Esophagus muscularis mucosa (tissue), 4 donors: Measurements from ENCODE around the gene PGBD5. TPM values are rescaled to one million over a fixed set of nuclear protein-coding genes. Genes with fewer than 3 reads are reported as not detected.

ENCODE experiments used
- DNase-seq: peaks from one replicate; pipeline ENCODE4 v3.0.0-alpha.2; 2017; ENCODE audit errors: extremely low spot score
- H3K27ac ChIP-seq, 4 donors: fragments of 200-600 bp; sonication (generic); replicated peaks in 1 of 4; 1 replicate in 3 of 4; 2 replicates in 1 of 4; pipeline ENCODE4 v1.5.1; 2016 to 2019; ENCODE audit warnings: mild to moderate bottlenecking in 1 of 4
- H3K27me3 ChIP-seq, 4 donors: fragments of 200-600 bp; sonication (generic); one replicate each; pipeline versions ENCODE4 v1.5.1 to v1.6.0; 2016 to 2019
- H3K36me3 ChIP-seq, 4 donors: fragments of 200-600 bp; sonication (generic); one replicate each; pipeline ENCODE4 v1.5.1; 2016 to 2019
- H3K4me1 ChIP-seq, 4 donors: fragments of 200-600 bp; sonication (generic); one replicate each; pipeline ENCODE4 v1.5.1; 2016 to 2019
- H3K4me3 ChIP-seq, 4 donors: fragments of 200-600 bp; sonication (generic); 1 replicate in 2 of 4; 2 replicates in 2 of 4; pipeline ENCODE4 v1.5.1; 2016 to 2019; ENCODE audit warnings: mild to moderate bottlenecking in 4 of 4, moderate library complexity in 1 of 4
- H3K9me3 ChIP-seq, 4 donors: fragments of 200-600 bp; sonication (generic); 1 replicate in 3 of 4; 2 replicates in 1 of 4; pipeline ENCODE4 v1.5.1; 2016 to 2019
- CTCF ChIP-seq, 3 experiments: fragments of 200-600 bp in 2 of 3; fragments of 450-650 bp in 1 of 3; sonication (generic) in 2 of 3; IDR thresholded peaks; one replicate each; pipeline ENCODE4 v1.5.1; 2017 to 2019; ENCODE audit warnings: antibody characterized with exemption in 3 of 3, mild to moderate bottlenecking in 2 of 3, moderate library complexity in 1 of 3
- EP300 ChIP-seq: sonication (generic); formaldehyde crosslinking; IDR thresholded peaks from one replicate; pipeline ENCODE4 v1.6.1; 2017; ENCODE audit warnings: antibody characterized with exemption
- POLR2A ChIP-seq: fragments of 450-650 bp; IDR thresholded peaks from one replicate; pipeline ENCODE4 v1.6.1; 2017; ENCODE audit warnings: antibody characterized with exemption, moderate library complexity, mild to moderate bottlenecking, low read depth
- POLR2AphosphoS5 ChIP-seq, 2 donors: sonication (generic); formaldehyde crosslinking; IDR thresholded peaks; one replicate each; pipeline ENCODE4 v1.6.1; 2017; ENCODE audit warnings: antibody characterized with exemption in 2 of 2
- WGBS: methylation state at CpG from one replicate; pipeline ENCODE4 v1.1.5; 2018; 5-methylcytosine and 5-hydroxymethylcytosine counted together
- intact Hi-C: fragments of 100-400 bp; cut with DNase I; formaldehyde crosslinking; loops from one replicate; pipeline ENCODE4 v1.15.1; 2023
- total RNA-seq, 4 donors: library from RNA; depleted of rRNA; stranded (reverse); fragments of >200 nt; gene quantifications; one replicate each; pipeline versions ENCODE4 v1.1.0 to v1.2.1, GENCODE V29; 2016

PGBD5 gene
- total RNA-seq, 4 donors from 2014 or later: 0.19 to 1.2 (median 0.62) TPM

- Histone ChIP-seq H3K9me3 (no peaks in the 10 kb centered on the region), H3K4me3 (no peak overlapping the region), H3K4me1 (no peaks in the 10 kb centered on the region), H3K27ac (no peak overlapping the region), H3K27me3 (peaks cover 0 to 18% (median 0%) of the 10 kb centered on the region in 4 donors), H3K36me3 (no peaks in the 10 kb centered on the region)
- intact Hi-C loops: no loop called here
- no peak for DNase-seq
- WGBS: 64% methylated on average over 4 of the region's 7 CpGs
- TF ChIP-seq POLR2AphosphoS5 (IDR thresholded peaks at IDR 0.05) (no peak), CTCF (IDR thresholded peaks at IDR 0.05) (no peak), EP300 (no peak), POLR2A (no peak)
Measured at GRCh38 chr1:230293390-230293700, 132.8 kb downstream of the PGBD5 start.

- Histone ChIP-seq H3K4me3 (no peak overlapping the region), H3K4me1 (no peaks in the 10 kb centered on the region), H3K36me3 (no peaks in the 10 kb centered on the region), H3K9me3 (no peaks in the 10 kb centered on the region), H3K27ac (no peak overlapping the region), H3K27me3 (peaks cover 0 to 23% (median 0%) of the 10 kb centered on the region in 4 donors)
- no peak for DNase-seq
- intact Hi-C loops: no loop called here
- TF ChIP-seq CTCF (IDR thresholded peaks at IDR 0.05): no peak
- no peak for TF ChIP-seq POLR2AphosphoS5 (IDR thresholded peaks at IDR 0.05)
- no peak for TF ChIP-seq EP300
- no peak for TF ChIP-seq POLR2A
- 59% methylated on average over 12 of the region's 12 CpGs for WGBS
Measured at GRCh38 chr1:230292689-230293389, 133.3 kb downstream of the PGBD5 start.

- 70% methylated on average over 28 of the region's 28 CpGs for WGBS
- intact Hi-C loops: no loop called here
- DNase-seq: no peak
Measured at GRCh38 chr1:230291731-230292620, 134.2 kb downstream of the PGBD5 start.

GRCh38 chr1:230289350-230289644 is 136.8 kb downstream of the PGBD5 start:
- intact Hi-C loops: no loop called here
- 88% methylated on average over 5 of the region's 5 CpGs for WGBS
- no peaks in the 10 kb centered on the region for H3K36me3 ChIP-seq

More at GRCh38 chr1:230291731-230292620, 134.2 kb downstream of the PGBD5 start:
- H3K27me3 ChIP-seq: peaks cover 0 to 27% (median 0%) of the 10 kb centered on the region in 4 donors
- H3K27ac ChIP-seq: no peak overlapping the region
- TF ChIP-seq POLR2A: no peak
- no peak for TF ChIP-seq EP300
- H3K4me3 ChIP-seq: no peak overlapping the region
- H3K9me3 ChIP-seq: no peaks in the 10 kb centered on the region
- no peaks in the 10 kb centered on the region for H3K36me3 ChIP-seq
- no peaks in the 10 kb centered on the region for H3K4me1 ChIP-seq

More at GRCh38 chr1:230289350-230289644, 136.8 kb downstream of the PGBD5 start:
- no peaks in the 10 kb centered on the region for H3K4me1 ChIP-seq
- H3K4me3 ChIP-seq: no peak overlapping the region
- DNase-seq: no peak
- TF ChIP-seq EP300: no peak
- TF ChIP-seq POLR2A: no peak
- TF ChIP-seq POLR2AphosphoS5 (IDR thresholded peaks at IDR 0.05): no peak
- no peak for TF ChIP-seq CTCF (IDR thresholded peaks at IDR 0.05)
- no peak overlapping the region for H3K27ac ChIP-seq
- no peaks in the 10 kb centered on the region for H3K9me3 ChIP-seq
- H3K27me3 ChIP-seq: peaks cover 0 to 30% (median 0%) of the 10 kb centered on the region in 4 donors
